Ovary (tissue), 9 donors: Measurements from ENCODE around the gene DISC1. TPM values are rescaled to one million over a fixed set of nuclear protein-coding genes. Genes with fewer than 3 reads are reported as not detected.

Experiments
- DNase-seq, 5 donors: peaks; one replicate each; pipeline ENCODE4 v3.0.0-alpha.2; 2019 to 2020
- H3K27ac ChIP-seq, 2 donors: fragments of 200-600 bp; one replicate each; pipeline versions ENCODE4 v1.5.1 to v1.8.0; 2019 to 2022
- H3K27me3 ChIP-seq: fragments of 200-600 bp; one replicate; pipeline ENCODE4 v1.8.0; 2022
- H3K36me3 ChIP-seq: fragments of 200-600 bp; sonication (generic); one replicate; pipeline ENCODE4 v1.5.1; 2019
- H3K4me1 ChIP-seq: one replicate; pipeline ENCODE4 v1.8.1; 2013; ENCODE audit warnings: mild to moderate bottlenecking, moderate library complexity; ENCODE audit not compliant: insufficient read depth
- H3K4me3 ChIP-seq: fragments of 200-600 bp; sonication (generic); one replicate; pipeline ENCODE4 v1.5.1; 2017
- H3K9me3 ChIP-seq, 2 donors: fragments of 200-600 bp in 1 of 2; sonication (generic) in 1 of 2; one replicate each; pipeline versions ENCODE4 v1.5.1 to v1.8.1; 2013 to 2019; ENCODE audit warnings: mild to moderate bottlenecking in 1 of 2, moderate library complexity in 1 of 2
- EP300 ChIP-seq: sonication (generic); formaldehyde crosslinking; IDR thresholded peaks from one replicate; pipeline ENCODE4 v1.6.1; 2017; ENCODE audit warnings: antibody characterized with exemption
- POLR2A ChIP-seq: fragments of 450-650 bp; IDR thresholded peaks from one replicate; pipeline ENCODE4 v1.6.1; 2017; ENCODE audit warnings: antibody characterized with exemption, mild to moderate bottlenecking, moderate library complexity
- WGBS, 3 donors: extraction: QIAGEN DNeasy Blood & Tissue Kit in 1 of 3; methylation state at CpG; one replicate each; pipeline versions ENCODE4 v1.1.5 to v1.1.7; 2013 to 2017; 5-methylcytosine and 5-hydroxymethylcytosine counted together
- intact Hi-C, 4 donors: fragments of 100-400 bp; cut with DNase I; formaldehyde crosslinking; loops; one replicate each; pipeline versions ENCODE4 v1.11.0 to v1.15.1; 2022 to 2023
- polyA plus RNA-seq, 2 donors: library from polyadenylated mRNA; stranded (reverse); fragments of 200-250 nt in 1 of 2; fragments of 350-450 nt in 1 of 2; fragmentation: Illumina TruSeq in 1 of 2; extraction: RNeasy Lipid Tissue Mini Kit (QIAGEN cat#74804) in 1 of 2; gene quantifications; one replicate each; pipeline ENCODE4 v1.2.3, GENCODE V29; 2013 to 2014
- total RNA-seq, 7 donors: library from RNA; depleted of rRNA in 2 of 7; stranded (reverse); fragments of >200 nt in 2 of 7; fragmentation: NEBNext Ultra II Directional in 3 of 7; extraction: Animal tissue kit (Norgen Biotek cat#: 25700) in 3 of 7; gene quantifications; one replicate each; pipeline versions ENCODE4 v1.1.0 to v1.2.4, GENCODE V29; 2016 to 2023
- TF ChIP-seq, protein P1 (sequence below), 3 donors: fragments of 450-650 bp in 2 of 3; fragments of 200-600 bp in 1 of 3; IDR thresholded peaks; one replicate each; pipeline versions ENCODE4 v1.5.1 to v1.8.0; 2016 to 2022; ENCODE audit warnings: antibody characterized with exemption in 3 of 3, mild to moderate bottlenecking in 1 of 3
- donor health status: DM: no; HTN: no; CAD: no; lungs with moderate emphysema.
- donor health status: DM: no; HTN: no; CAD: no.
- donor health status: Bipolar disorder and iron deficiency.
- donor health status: DM: yes; HTN: yes; CAD: no.
- donor health status: DM: no; HTN: no; CAD: no.
- donor health status: DM: yes; HTN: yes; CAD: no.

DISC1 gene
- total and polyA plus RNA-seq, 9 donors = 3.0 to 24.3 (median 13.0) TPM

- no peak for DNase-seq
- intact Hi-C loops = no loop called here
- H3K9me3 ChIP-seq = no peaks in the 10 kb centered on the region
- no peak overlapping the region for H3K27ac ChIP-seq
- WGBS, 3 donors = 59 to 92% (median 90%) methylated on average over 2 of the region's 2 CpGs
- H3K4me1 ChIP-seq = peaks cover 2% of the 10 kb centered on the region
- H3K27me3 ChIP-seq = no peaks in the 10 kb centered on the region
- H3K36me3 ChIP-seq = no peaks in the 10 kb centered on the region
- no peak overlapping the region for H3K4me3 ChIP-seq
- TF ChIP-seq EP300 (no peak), POLR2A (no peak)
- TF ChIP-seq, protein P1, sequence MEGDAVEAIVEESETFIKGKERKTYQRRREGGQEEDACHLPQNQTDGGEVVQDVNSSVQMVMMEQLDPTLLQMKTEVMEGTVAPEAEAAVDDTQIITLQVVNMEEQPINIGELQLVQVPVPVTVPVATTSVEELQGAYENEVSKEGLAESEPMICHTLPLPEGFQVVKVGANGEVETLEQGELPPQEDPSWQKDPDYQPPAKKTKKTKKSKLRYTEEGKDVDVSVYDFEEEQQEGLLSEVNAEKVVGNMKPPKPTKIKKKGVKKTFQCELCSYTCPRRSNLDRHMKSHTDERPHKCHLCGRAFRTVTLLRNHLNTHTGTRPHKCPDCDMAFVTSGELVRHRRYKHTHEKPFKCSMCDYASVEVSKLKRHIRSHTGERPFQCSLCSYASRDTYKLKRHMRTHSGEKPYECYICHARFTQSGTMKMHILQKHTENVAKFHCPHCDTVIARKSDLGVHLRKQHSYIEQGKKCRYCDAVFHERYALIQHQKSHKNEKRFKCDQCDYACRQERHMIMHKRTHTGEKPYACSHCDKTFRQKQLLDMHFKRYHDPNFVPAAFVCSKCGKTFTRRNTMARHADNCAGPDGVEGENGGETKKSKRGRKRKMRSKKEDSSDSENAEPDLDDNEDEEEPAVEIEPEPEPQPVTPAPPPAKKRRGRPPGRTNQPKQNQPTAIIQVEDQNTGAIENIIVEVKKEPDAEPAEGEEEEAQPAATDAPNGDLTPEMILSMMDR (IDR thresholded peaks at IDR 0.05) = no peak
Observed at GRCh38 chr1:231808990-231809389, 182.4 kb downstream of the DISC1 start.

GRCh38 chr1:231810415-231810814 lies 183.8 kb downstream of the DISC1 start:
- no peak for DNase-seq
- Histone ChIP-seq H3K4me3 (no peak overlapping the region), H3K4me1 (peaks cover 2% of the 10 kb centered on the region), H3K36me3 (no peaks in the 10 kb centered on the region), H3K27ac (no peak overlapping the region), H3K9me3 (no peaks in the 10 kb centered on the region), H3K27me3 (no peaks in the 10 kb centered on the region)
- WGBS, 3 donors = 93 to 95% (median 94%) methylated on average over 6 of the region's 6 CpGs
- TF ChIP-seq, protein P1 (IDR thresholded peaks at IDR 0.05) = no peak
- no peak for TF ChIP-seq POLR2A
- no peak for TF ChIP-seq EP300
- intact Hi-C loops = no loop called here

GRCh38 chr1:231814021-231814420 lies 187.4 kb downstream of the DISC1 start:
- no peak for TF ChIP-seq EP300
- TF ChIP-seq, protein P1 (IDR thresholded peaks at IDR 0.05) = no peak
- TF ChIP-seq POLR2A = no peak
- 70 to 88% (median 87%) methylated on average over 2 of the region's 2 CpGs for WGBS, 3 donors
- Histone ChIP-seq H3K27me3 (no peaks in the 10 kb centered on the region), H3K27ac (no peak overlapping the region), H3K9me3 (no peaks in the 10 kb centered on the region), H3K4me1 (peaks cover 2% of the 10 kb centered on the region), H3K36me3 (no peaks in the 10 kb centered on the region), H3K4me3 (no peak overlapping the region)
- DNase-seq = no peak
- intact Hi-C loops = no loop called here

- Histone ChIP-seq H3K9me3 (no peaks in the 10 kb centered on the region), H3K4me1 (peaks cover 2% of the 10 kb centered on the region), H3K36me3 (no peaks in the 10 kb centered on the region), H3K27ac (no peak overlapping the region), H3K4me3 (no peak overlapping the region), H3K27me3 (no peaks in the 10 kb centered on the region)
- 82 to 89% (median 87%) methylated on average over 4 of the region's 4 CpGs for WGBS, 3 donors
- intact Hi-C loops = no loop called here
- DNase-seq = no peak
- no peak for TF ChIP-seq POLR2A
- TF ChIP-seq, protein P1 (IDR thresholded peaks at IDR 0.05) = no peak
- TF ChIP-seq EP300 = no peak
Observed at GRCh38 chr1:231814521-231814920, 187.9 kb downstream of the DISC1 start.

DNA sequence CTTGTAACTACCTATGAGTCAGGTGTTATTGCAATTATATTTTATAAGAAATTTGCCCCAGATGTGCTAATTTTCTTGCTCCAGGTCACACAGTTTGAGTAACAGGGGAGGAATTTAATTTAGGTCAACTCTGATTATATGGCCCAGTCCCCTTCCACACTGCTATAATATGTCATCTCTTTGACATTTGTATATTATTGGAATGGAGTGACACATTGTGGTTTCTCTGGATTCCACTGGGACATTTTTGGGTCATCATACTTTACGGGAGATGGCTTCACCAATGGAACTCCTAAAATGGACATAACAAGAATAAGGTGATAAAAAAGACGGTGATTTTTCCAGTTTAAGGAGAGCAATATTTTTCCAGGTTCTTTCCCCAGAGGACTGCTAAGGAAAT lies 191.2 kb downstream of the DISC1 start:
- no peaks in the 10 kb centered on the region for H3K36me3 ChIP-seq
- peaks cover 9% of the 10 kb centered on the region for H3K4me1 ChIP-seq
- intact Hi-C loops = no loop called here
- H3K4me3 ChIP-seq = no peak overlapping the region
- TF ChIP-seq, protein P1 (IDR thresholded peaks at IDR 0.05) = no peak
- TF ChIP-seq EP300 = no peak
- no peak for TF ChIP-seq POLR2A
- no peaks in the 10 kb centered on the region for H3K27me3 ChIP-seq
- no peaks in the 10 kb centered on the region for H3K9me3 ChIP-seq
- no peak for DNase-seq
- whole genome bisulfite sequencing, 3 donors = 83 to 97% (median 95%) methylated on average over 2 of the region's 2 CpGs
- no peak overlapping the region for H3K27ac ChIP-seq
